HG03520 (cell line): ENCODE results near the gene GLCCI1.

Experiments used
- ATAC-seq: cut with Tn5 transposase; IDR thresholded peaks from one replicate; pipeline ENCODE4 v1.9.1; 2021; ENCODE audit warnings: mild to moderate bottlenecking, moderate library complexity; ENCODE audit not compliant: unreplicated experiment

The GLCCI1 gene

GRCh38 chr7:7959979-7960670 lies 8.5 kb upstream of the GLCCI1 start:
- ATAC-seq, result peak; percentile 77

- no peak for ATAC-seq
Observed at GRCh38 chr7:7962851-7963250, 5.7 kb upstream of the GLCCI1 start.

- no peak for ATAC-seq
Observed at GRCh38 chr7:7964250-7964649, 4.3 kb upstream of the GLCCI1 start.

- no peak for ATAC-seq
Observed at GRCh38 chr7:7964691-7965090, 3.9 kb upstream of the GLCCI1 start.

- no peak for ATAC-seq
Observed at GRCh38 chr7:7965301-7965700, 3.3 kb upstream of the GLCCI1 start.

- no peak for ATAC-seq
Observed at GRCh38 chr7:7966141-7966734, 2.4 kb upstream of the GLCCI1 start.

- ATAC-seq, result no peak
Observed at GRCh38 chr7:7967886-7968543, 581 bp upstream of the GLCCI1 start.

GRCh38 chr7:7969306-7970236 lies 975 bp downstream of the GLCCI1 start:
- ATAC-seq, result peak; percentile 4

GRCh38 chr7:7970237-7970530 lies 1.6 kb downstream of the GLCCI1 start:
- no peak for ATAC-seq

- no peak for ATAC-seq
Observed at GRCh38 chr7:7970531-7971307, 2.1 kb downstream of the GLCCI1 start.

GRCh38 chr7:7971308-7972040 lies 2.9 kb downstream of the GLCCI1 start:
- ATAC-seq, result no peak

GRCh38 chr7:7972128-7972527 lies 3.5 kb downstream of the GLCCI1 start:
- ATAC-seq, result no peak

- no peak for ATAC-seq
Observed at GRCh38 chr7:7972922-7973594, 4.5 kb downstream of the GLCCI1 start.

- ATAC-seq, result no peak
Observed at GRCh38 chr7:7976677-7977076, 8.1 kb downstream of the GLCCI1 start.

GRCh38 chr7:7977774-7978173 lies 9.2 kb downstream of the GLCCI1 start:
- no peak for ATAC-seq

GRCh38 chr7:7978860-7979259 lies 10.3 kb downstream of the GLCCI1 start:
- no peak for ATAC-seq

GRCh38 chr7:7979558-7979957 lies 11.0 kb downstream of the GLCCI1 start:
- no peak for ATAC-seq

GRCh38 chr7:7980134-7980533 lies 11.5 kb downstream of the GLCCI1 start:
- no peak for ATAC-seq

- no peak for ATAC-seq
Observed at GRCh38 chr7:7982904-7983303, 14.3 kb downstream of the GLCCI1 start.
